ENCODE measurements around the gene ZC3H4. TPM values are rescaled to one million over a fixed set of nuclear protein-coding genes. Genes with fewer than 3 reads are reported as not detected.

Gene ZC3H4
- total RNA-seq, 1 experiment from 2014 or later = 41.8 TPM

- Mint-ChIP-seq H3K9me3 (ENCODE audit: unreplicated experiment) (no peaks in the 10 kb centered on the region), H3K27me3 (ENCODE audit: insufficient read depth, unreplicated experiment) (no peaks in the 10 kb centered on the region), H3K27ac (ENCODE audit: low read depth, unreplicated experiment) (peak overlapping the region; percentile 99), H3K4me1 (ENCODE audit: insufficient read depth, unreplicated experiment) (peaks cover 37% of the 10 kb centered on the region), H3K36me3 (ENCODE audit: insufficient read depth, unreplicated experiment) (peaks cover 30% of the 10 kb centered on the region), H3K4me3 (ENCODE audit: unreplicated experiment) (peak overlapping the region; percentile 94)
- TSS peak; percentile 52 for BruUV-seq (replicated peaks)
- CTCF ChIA-PET = no interaction called here
- TF ChIP-seq CTCF (IDR thresholded peaks at IDR 0.05; ENCODE audit: unreplicated experiment) = no peak
- intact Hi-C loops (cut with micrococcal nuclease) = loop anchor here (5.0 kb wide), 1 partner anchor 74 kb away; no protein-coding TSS in a partner anchor
- no peak for DNase-seq (ENCODE audit: unreplicated experiment)
- POLR2A ChIA-PET = interaction anchor here (0.7 to 5.2 kb wide), 14 partner anchors 9 to 261 kb away, joined by 3 to 50 read pairs (median 4); partner anchors contain the start of genes AP2S1, SAE1 and TMEM160
Observed at GRCh38 chr19:47111682-47112165, 1.9 kb downstream of the ZC3H4 start.

DNA sequence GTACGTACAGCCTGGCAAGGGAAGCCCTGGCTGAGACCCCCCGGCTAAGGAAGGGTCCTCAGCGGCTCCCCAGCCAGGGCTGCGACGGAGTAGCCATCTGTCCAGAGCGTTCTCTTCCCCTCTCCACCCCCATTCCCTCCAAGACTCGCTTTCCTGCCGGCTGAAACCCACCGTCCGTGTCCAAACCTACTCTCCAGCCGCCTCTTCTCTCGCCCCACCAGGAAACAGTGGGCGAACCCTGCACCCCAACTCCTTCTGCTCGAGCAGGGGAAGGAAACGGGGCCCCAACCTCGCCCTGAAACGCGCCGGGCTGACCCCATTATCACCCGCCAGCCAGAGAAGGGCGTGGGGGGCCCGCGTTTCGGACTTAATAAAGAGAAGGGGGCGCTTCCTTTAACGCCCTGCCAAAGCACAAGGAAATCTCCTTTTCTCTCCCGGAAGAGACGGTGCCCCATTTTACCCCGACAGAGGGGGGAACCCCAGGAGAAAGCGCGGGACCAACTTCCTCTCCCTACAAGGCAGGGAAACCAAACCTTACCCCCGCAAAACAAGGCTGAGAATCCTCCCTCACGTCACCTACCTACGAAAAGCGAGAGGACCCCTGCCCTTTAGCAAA is 2.5 kb downstream of the ZC3H4 start:
- DNase-seq (ENCODE audit: unreplicated experiment) = no peak
- CTCF ChIA-PET = interaction anchor here (0.6 to 1.3 kb wide), 2 partner anchors 13 to 62 kb away, joined by 3 to 4 read pairs; no protein-coding TSS in a partner anchor
- TF ChIP-seq CTCF (IDR thresholded peaks at IDR 0.05; ENCODE audit: unreplicated experiment) = no peak
- Mint-ChIP-seq H3K36me3 (ENCODE audit: insufficient read depth, unreplicated experiment) (peaks cover 30% of the 10 kb centered on the region), H3K9me3 (ENCODE audit: unreplicated experiment) (no peaks in the 10 kb centered on the region), H3K4me1 (ENCODE audit: insufficient read depth, unreplicated experiment) (peaks cover 38% of the 10 kb centered on the region), H3K4me3 (ENCODE audit: unreplicated experiment) (peak overlapping the region; percentile 94), H3K27me3 (ENCODE audit: insufficient read depth, unreplicated experiment) (no peaks in the 10 kb centered on the region), H3K27ac (ENCODE audit: low read depth, unreplicated experiment) (peak overlapping the region; percentile 99)
- POLR2A ChIA-PET = interaction anchor here (0.7 to 5.2 kb wide), 15 partner anchors 8 to 260 kb away, joined by 3 to 50 read pairs (median 4); partner anchors contain the start of genes AP2S1, SAE1 and TMEM160
- intact Hi-C loops (cut with micrococcal nuclease) = loop anchor here (5.0 kb wide), 1 partner anchor 74 kb away; no protein-coding TSS in a partner anchor
- BruUV-seq (replicated peaks) = no TSS peak

DNA sequence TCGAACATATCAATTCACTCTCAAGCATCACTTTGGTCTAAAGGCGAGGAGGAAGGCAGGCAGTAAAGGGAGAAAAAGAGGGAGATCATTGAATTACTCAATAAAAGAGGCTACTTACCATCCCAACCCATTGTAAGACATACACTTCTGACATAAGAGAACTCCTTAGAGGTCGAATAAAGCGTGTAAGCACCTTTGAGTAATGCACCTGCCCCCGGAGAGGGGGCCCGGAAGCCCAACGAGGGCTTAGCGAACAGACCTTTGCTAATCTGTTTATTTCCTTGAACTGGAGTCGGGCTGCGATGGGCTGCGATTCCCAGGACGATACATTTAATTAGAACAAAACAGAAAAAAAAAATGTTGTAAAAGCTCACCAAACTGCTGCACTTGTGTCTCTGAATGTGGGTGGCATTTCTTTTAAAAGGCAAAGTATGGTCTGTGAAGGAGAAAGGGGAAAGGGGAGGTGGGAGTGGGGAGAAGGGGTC is 3.0 kb downstream of the ZC3H4 start:
- CTCF ChIA-PET = interaction anchor here (0.6 to 1.3 kb wide), 2 partner anchors 13 to 61 kb away, joined by 3 to 4 read pairs; no protein-coding TSS in a partner anchor
- intact Hi-C loops (cut with micrococcal nuclease) = loop anchor here (5.0 kb wide), 1 partner anchor 73 kb away; no protein-coding TSS in a partner anchor
- Mint-ChIP-seq H3K9me3 (ENCODE audit: unreplicated experiment) (no peaks in the 10 kb centered on the region), H3K36me3 (ENCODE audit: insufficient read depth, unreplicated experiment) (peaks cover 30% of the 10 kb centered on the region), H3K4me1 (ENCODE audit: insufficient read depth, unreplicated experiment) (peaks cover 38% of the 10 kb centered on the region), H3K27ac (ENCODE audit: low read depth, unreplicated experiment) (peak overlapping the region; percentile 99), H3K4me3 (ENCODE audit: unreplicated experiment) (peak overlapping the region; percentile 94), H3K27me3 (ENCODE audit: insufficient read depth, unreplicated experiment) (no peaks in the 10 kb centered on the region)
- no TSS peak for BruUV-seq (replicated peaks)
- DNase-seq (ENCODE audit: unreplicated experiment) = peak; percentile 37
- POLR2A ChIA-PET = interaction anchor here (0.7 to 5.2 kb wide), 16 partner anchors 9 to 510 kb away, joined by 3 to 49 read pairs (median 4); partner anchors contain the start of genes CALM3 and SAE1
- TF ChIP-seq CTCF (IDR thresholded peaks at IDR 0.05; ENCODE audit: unreplicated experiment) = no peak

Measured in MCF 10A (cell line).